GM18868 (cell line): Measurements from ENCODE around the gene CHID1.

Source experiments
- ATAC-seq: cut with Tn5 transposase; IDR thresholded peaks from one replicate; pipeline ENCODE4 v1.9.1; 2021; ENCODE audit warnings: mild to moderate bottlenecking, moderate library complexity; ENCODE audit not compliant: unreplicated experiment

The CHID1 gene

GRCh38 chr11:889257-889656, 21.4 kb downstream of the CHID1 start:
- ATAC-seq = no peak

DNA sequence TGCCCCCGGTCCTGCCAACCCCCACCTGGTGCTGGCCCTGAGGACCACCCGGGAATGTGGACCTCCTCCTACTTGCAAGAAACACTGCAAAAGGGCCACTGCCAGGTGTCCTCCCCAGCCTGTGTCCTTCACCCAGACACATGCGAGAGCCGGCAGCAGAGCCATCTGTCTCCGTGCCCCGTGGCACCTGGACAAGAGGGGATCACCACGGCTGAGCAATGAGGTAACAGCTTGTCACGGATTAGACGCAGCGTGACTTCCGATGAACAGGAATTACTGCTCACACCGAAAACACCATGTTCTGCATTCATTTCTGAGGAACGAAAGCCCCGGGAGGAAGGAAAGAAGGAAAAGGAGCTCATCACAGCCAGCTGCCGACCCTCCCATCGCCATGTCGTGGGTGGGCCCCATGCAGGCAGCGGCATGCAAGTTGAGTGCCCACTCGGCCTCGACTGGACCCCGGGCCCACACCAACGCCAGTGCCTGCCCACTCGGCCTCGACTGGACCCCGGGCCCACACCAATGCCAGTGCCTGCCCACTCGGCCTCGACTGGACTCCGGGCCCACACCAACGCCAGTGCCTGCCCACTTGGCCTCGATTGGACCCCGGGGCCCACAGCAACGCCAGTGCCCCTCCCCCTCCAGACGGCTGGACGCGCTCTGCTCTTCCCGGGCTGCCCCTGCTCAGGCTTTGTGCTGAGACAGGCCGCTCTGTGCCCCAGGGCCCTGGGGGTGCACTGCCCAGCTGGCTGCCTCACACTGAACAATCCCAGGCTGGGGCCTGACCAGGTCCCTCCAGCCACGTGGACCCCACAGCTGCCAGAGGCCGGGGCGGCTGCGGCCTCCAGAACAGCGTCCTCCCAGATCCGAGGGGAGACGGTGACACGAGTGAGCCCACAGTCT, 22.0 kb downstream of the CHID1 start:
- ATAC-seq = no peak

DNA sequence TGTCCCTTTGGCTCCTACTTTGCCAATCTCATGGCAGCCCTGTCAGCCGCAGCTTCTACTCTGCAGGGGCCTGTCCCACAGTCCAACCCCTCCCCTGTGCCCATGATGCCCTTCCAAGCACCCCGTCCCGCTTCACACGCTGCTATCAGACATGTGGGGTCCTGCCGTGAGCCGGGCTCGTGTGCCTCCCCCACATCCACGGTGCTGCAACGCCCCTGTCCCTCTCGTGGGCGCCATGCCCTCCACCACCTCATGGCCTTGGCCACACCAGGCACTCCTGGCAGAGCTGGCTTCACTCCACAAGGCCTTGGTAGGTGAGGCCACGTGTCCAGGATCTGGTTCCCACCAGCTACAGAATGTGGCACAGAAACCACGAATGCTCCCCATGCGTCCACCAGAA, 23.0 kb downstream of the CHID1 start:
- ATAC-seq = no peak

- ATAC-seq = no peak
Observed at GRCh38 chr11:886568-886967, 24.0 kb downstream of the CHID1 start.

DNA sequence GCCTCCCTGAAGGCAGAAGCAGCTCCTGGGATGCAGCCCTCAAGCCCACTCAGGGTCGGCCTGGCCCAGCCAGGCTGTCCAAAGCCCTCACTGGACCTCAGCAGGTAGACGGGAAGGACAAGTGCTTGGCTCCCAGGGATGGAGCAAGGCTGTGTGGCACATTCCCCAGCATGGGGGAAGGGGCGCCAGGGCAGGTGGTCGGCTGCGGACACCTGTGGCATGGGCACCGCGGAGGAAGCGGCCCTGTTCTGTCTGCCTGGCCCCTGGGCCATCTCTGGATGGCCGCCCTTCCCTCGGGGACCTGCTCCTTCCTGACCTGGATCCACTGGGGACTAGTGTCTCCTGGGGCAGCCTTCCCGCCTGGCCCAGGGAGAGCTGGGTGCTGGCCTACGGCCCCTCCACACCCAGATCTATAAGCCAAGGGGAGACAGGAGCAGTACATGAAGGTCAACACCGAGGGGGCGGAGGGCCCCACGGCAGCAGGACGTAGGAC, 26.0 kb downstream of the CHID1 start:
- no peak for ATAC-seq

GRCh38 chr11:883527-883926, 27.1 kb downstream of the CHID1 start:
- ATAC-seq = no peak

DNA sequence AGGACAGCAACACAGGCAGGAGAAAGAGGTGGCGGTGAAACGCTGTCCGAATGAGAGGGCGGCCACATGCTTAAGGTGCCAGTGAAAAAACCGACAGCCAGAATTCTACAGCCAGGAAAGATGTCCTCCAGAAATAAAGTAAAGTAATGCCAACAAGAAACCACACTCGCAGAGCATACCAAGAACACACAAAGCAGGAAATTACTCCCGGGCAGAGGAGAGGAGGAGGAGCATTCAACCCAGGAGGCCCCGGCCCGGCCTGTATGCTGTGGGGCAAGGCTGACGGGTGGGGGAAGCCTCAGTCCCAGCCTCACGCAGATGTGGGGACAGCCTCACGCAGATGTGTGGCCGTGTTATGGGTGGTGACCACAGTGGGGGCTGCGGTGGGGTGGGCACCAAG, 28.0 kb downstream of the CHID1 start:
- no peak for ATAC-seq

DNA sequence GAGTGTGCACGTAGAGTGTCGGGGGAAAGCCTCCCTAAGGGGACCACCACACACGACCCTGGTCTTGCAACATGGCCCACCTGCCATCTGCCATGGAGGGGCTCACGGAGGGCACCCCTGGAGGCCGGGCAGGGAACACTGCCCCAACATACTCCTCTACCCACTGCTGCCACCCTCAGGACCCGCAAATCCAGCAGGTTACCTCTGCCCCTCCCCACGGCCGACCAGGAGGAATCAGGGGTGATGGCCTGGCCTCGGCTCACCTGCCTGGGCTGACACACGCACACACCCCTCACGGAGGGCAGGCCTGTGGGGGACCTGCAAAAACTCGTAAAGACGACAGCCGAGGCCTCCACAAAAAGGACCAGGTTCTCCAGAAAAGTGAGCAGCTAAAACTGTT, 30.2 kb downstream of the CHID1 start:
- no peak for ATAC-seq

DNA sequence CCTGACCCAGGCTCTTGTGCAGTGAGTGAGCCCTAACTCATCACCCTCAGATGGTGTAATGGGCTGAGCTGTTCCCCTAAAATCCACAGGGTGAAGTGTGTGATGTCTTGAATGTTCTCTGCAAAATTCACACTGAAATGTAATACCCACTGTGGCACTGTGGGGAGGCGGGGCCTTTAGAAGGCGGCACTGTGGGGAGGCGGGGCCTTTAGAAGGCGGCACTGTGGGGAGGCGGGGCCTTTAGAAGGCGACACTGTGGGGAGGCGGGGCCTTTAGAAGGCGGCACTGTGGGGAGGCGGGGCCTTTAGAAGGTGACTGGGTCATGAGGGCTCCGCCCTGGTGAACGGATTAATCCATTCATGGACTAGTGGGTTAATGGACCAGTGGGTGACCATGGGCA, 33.0 kb downstream of the CHID1 start:
- no peak for ATAC-seq

GRCh38 chr11:876545-876944, 34.1 kb downstream of the CHID1 start:
- ATAC-seq = no peak

- no peak for ATAC-seq
Observed at GRCh38 chr11:875769-876301, 34.8 kb downstream of the CHID1 start.

- ATAC-seq = no peak
Observed at GRCh38 chr11:875203-875602, 35.4 kb downstream of the CHID1 start.

DNA sequence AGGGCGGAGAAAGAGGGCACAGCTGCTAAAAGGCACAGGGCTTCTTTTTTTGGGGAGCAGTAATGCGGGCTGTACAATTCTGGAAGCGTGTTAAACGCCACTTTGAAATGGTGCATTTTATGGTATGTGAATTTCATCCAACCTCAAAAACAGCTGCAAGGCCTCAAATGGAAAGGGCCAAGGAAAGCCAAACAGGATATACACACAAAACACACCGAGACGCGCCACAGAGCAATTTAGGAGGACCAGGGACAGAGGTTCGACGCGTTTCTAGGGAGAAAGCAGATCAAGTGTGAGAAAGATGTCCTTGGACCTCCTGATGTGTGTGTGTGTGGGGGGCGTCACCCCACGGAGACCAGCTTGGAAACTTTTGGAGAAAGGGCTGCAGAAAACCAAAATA, 36.9 kb downstream of the CHID1 start:
- ATAC-seq = no peak

DNA sequence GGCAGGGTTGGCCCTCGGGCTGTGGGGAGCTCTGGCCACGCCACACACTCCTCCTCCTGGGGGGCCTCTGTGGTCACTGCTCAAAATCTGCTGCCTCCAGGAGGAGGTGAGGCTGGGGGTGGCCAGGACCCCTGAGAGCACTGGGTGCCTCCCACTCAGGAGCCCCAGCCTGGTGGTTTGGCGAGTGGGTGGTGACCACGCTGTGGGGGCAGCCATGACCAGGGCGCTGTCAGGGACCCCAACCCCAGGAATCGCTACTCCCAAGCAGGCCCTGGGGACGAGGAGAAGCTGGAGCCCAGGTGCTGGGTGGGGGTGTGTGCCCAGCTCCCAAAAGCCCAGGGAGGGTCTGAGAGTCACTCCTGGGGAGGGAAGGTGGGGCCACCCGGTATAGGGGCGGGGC, 37.8 kb downstream of the CHID1 start:
- ATAC-seq = no peak

GRCh38 chr11:871472-871871, 39.1 kb downstream of the CHID1 start:
- no peak for ATAC-seq

DNA sequence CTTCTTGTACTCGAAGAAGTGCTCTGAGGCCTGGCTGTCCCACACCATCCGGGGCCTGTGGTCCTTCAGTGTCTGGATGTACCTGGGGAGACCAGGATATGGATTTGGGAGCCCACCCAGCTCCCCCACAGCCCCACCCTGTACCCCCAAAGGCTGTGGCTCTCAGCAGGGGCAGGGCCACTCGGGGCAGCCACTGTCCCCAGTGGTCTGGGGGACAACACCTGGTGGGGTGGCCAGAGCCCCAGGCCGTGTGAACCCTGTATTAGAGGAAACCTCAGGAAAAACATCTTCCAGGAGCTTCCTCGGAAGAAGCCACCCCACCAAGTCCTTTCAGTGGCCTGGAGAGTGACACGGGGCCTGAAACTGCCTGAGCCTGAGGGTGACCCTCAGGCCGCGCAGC, 40.2 kb downstream of the CHID1 start:
- no peak for ATAC-seq

DNA sequence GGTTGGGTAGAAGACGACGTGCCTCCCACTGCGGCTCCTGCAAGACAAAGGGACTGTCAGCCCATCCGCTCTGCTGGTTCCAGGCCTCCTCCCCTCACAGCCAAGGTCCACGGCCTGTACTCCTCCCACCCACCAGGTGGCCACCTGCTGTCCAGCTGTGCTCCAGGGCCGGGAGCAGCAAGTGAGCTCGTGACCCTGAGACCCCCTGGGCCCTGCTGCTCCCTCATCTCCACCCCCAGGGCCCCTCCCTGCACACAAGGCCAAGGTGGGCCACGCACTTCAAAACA, 40.5 kb downstream of the CHID1 start:
- no peak for ATAC-seq

DNA sequence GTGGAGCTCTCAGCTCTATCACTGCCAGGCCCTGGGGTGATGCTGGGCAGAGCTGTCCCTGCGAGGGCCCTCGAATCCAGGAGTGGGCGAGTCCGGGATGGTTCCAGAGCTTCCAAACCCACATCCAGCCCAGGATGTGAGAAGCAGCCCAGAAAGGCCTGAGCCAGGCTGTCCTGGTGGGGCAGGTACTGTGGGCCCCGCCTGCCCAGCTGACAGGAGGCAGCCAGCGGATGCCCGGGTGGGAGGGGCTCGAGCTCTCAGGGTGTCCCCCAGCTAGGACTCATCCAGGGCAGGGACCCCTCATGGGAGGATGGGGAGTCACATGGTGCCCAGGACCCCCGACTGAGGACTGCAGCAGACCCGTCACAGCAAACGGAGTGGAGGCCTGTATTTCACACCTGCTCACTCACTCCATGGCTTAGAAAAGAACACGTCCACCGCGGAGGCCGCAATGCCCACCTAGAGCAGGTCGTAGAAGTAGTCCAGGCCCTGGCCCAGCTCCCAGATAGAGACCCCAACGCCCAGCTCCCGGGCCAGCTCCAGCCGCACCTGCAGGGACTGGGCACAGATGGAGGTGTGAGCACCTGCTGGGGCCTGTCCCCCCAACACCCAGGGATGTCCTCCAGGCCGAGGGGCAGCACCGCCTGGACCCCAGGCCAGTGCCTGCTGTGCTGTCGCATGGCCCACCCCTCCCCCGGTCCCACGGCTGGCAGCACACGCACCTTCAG, 41.0 kb downstream of the CHID1 start:
- no peak for ATAC-seq

- no peak for ATAC-seq
Observed at GRCh38 chr11:868802-869201, 41.8 kb downstream of the CHID1 start.

GRCh38 chr11:868394-868793, 42.2 kb downstream of the CHID1 start:
- ATAC-seq = no peak

DNA sequence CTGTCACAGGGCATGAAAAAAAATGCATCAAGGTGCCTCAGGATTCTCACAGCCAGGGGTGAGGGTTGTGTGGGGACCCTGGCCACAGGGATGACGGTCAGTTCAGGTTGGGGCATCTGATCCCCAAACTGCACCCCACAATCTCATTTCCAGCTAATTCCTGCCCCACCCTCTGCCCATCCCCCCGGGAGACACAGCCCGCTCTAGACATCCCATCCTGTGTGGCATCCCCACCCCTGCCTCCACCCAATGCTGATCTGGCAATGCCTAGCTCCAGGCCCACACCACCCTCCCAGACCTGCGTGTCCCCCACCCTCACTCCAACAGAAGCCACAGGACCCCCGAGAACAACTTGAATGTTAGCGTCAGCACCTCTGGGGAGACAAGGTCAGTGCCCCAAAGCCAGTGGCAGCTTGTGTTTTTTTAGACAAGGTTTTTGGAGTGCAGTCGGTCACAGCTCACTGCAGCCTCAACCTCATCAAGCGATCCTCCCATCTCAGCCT, 42.7 kb downstream of the CHID1 start:
- no peak for ATAC-seq

DNA sequence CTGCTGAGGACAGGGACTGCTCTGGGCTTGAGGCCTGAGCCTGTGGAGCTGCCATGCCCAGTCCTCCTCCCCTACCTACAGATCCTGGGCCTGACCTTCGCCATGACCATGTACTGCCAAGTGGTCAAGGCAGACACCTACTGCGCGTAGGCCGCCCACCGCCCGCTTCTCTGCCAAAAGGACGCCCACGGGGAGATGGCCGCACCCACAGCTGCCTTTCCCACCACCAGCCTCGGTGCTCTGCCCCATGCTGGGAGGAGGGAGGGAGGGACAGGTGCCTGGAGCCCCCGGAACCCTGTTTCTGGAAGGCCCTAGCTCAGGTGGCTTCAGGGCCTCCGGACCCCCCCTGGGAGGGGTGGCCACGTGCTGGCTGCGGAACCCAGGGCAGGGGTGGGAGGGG, 44.1 kb downstream of the CHID1 start:
- no peak for ATAC-seq
